Activated naive CD4-positive, alpha-beta T cell treated with anti-CD3 and anti-CD28 coated beads, Interleukin-2, amount 50 U/mL, for 72 hours (primary cell): Measurements from ENCODE around the gene PNRC1. TPM values are rescaled to one million over a fixed set of nuclear protein-coding genes. Genes with fewer than 3 reads are reported as not detected.

Experiments
- ATAC-seq, 2 donors: fragments of 150-1000 bp; cut with Tn5 transposase; 2 replicates each; pipeline ENCODE4 v1.10.0; 2021; ENCODE audit warnings: mild to moderate bottlenecking in 2 of 2, moderate library complexity in 2 of 2
- DNase-seq, 2 donors: peaks; one replicate each; pipeline ENCODE4 v3.0.0; 2021 to 2022; ENCODE audit warnings: low spot score in 2 of 2
- H3K27ac Mint-ChIP-seq, 2 donors: one replicate each; pipeline ENCODE4 v1.8.0; 2022; ENCODE audit warnings: mild to moderate bottlenecking in 2 of 2, mixed read lengths in 2 of 2
- H3K36me3 Mint-ChIP-seq, 2 donors: one replicate each; pipeline ENCODE4 v1.8.0; 2022; ENCODE audit warnings: mixed read lengths in 2 of 2
- H3K9me3 Mint-ChIP-seq, 2 donors: one replicate each; pipeline ENCODE4 v1.8.0; 2022; ENCODE audit warnings: mixed read lengths in 2 of 2
- total RNA-seq, 2 donors: library from RNA; stranded (reverse); gene quantifications; one replicate each; pipeline ENCODE4 v1.2.3, GENCODE V29; 2022

The PNRC1 gene
- total RNA-seq, 2 donors from 2014 or later = 97.3 to 150 TPM

DNA sequence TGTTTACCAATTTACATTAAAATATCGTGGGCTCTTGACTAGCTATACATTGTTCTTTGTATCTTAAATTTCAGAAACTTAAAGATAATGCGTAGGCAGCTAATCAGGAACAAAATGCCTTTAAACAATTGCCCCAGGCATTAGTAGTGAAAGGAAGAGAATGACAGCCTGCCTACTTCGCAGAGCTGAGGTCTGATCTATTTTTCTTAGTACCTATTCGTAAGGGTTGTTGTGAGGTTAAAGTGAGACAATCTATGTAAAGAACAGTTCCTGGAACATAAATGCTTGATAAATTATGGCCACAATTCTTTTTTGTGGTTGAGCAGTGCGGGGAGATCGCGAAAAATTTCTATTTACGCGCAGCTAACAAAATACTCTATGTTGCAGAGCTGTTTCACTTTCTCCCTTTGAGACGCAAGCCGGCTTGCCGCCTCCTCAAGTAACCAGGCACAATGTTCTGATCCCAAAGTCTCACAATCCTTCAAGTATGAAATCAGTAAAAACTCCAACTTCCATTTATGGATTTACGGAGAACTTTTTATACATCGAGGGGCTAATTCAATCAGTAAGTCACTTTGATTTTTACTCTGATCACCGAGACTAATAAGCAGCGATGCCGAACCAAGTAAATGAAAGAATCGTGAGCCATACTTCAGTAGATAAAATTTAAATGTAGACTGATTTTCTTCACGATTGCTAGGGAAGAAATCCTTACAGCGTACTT is 878 bp upstream of the PNRC1 start:
- ATAC-seq (peak; percentile 7 to 23), DNase-seq (peak in 1 of 2 donors; percentile 52)
- H3K27ac Mint-ChIP-seq = peak overlapping the region; percentile 93 to 97
- peaks cover 25 to 30% of the 10 kb centered on the region in 2 donors for H3K36me3 Mint-ChIP-seq
- H3K9me3 Mint-ChIP-seq = no peaks in the 10 kb centered on the region

DNA sequence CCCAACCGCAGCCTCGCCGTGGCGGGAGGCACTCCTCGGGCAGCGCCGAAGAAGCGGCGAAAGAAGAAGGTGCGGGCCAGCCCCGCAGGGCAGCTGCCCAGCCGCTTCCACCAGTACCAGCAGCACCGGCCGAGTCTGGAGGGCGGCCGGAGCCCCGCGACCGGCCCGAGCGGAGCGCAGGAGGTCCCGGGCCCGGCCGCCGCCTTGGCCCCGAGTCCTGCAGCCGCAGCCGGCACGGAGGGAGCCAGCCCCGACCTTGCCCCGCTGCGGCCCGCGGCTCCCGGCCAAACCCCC is 525 bp downstream of the PNRC1 start:
- Mint-ChIP-seq H3K27ac (peak overlapping the region; percentile 93 to 97), H3K36me3 (peaks cover 29 to 41% of the 10 kb centered on the region in 2 donors), H3K9me3 (no peaks in the 10 kb centered on the region)
- ATAC-seq = peak in 1 of 2 donors; percentile 6
- DNase-seq = no peak

DNA sequence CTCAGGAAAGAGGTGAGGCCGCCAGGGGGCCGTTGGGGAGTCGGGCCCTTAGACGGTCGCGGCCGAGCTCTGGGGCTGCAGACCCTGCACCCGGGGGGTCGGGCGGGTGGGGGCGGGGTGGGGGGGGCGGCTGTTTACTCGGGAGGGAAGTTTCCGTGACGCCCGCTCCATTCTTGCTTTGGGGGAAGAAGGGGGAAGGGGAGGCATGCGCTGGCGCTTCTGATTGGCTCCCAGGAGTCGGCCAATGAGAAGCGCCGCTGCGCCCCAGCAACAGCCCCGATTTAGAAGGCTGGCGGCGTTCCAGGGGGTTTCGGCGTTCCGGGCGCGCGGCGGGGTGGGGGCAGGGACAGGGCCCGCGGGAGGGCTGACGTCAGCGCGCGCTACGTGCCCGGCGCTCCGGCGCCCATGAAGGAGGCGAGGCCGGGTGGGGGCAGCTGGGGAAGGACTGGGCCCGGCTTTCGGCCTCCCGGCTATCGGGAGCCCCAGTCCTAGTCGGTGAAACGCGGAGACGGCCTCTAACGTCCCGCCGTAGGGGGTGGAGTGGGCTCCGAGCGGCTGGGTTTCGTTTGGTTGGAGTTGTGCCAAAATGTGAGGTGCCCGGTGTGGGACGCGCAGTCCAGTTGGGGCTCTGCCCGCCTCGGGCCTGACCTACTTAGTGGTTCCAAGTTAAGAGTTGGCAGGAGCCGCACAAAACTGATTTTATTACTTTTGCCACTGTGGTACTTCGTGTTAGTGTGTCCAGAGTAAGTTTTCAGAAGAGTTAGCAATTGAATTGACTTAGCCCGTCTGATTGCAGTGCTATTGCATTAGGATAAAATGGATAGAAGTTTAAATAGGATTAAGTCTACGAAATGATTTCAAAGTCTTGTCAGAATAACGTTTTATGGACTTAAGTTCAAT is 1.1 kb downstream of the PNRC1 start:
- H3K9me3 Mint-ChIP-seq = no peaks in the 10 kb centered on the region
- peaks cover 29 to 41% of the 10 kb centered on the region in 2 donors for H3K36me3 Mint-ChIP-seq
- ATAC-seq = peak; percentile 69

DNA sequence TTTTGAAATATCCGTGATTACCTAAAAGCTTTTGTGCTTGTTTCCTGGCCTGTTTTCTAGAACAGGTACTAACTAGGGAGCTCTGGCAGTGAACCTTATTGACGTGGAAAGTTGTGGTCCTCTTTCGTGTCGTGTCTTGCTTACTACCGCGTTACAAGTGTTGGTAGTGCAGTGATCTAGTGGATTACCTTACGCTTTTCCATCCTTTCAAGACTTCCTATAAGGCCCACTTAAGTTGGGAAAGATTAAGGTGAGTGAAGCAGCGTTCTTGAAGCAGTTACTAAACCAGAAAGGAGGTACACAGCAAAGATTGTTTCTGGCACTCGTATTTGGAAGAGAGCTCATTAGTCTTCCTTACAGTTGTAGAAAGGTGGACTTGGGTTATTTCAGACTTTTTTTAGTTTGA is 1.9 kb downstream of the PNRC1 start:
- peak overlapping the region; percentile 93 to 97 for H3K27ac Mint-ChIP-seq
- no peak for ATAC-seq
- peaks cover 29 to 41% of the 10 kb centered on the region in 2 donors for H3K36me3 Mint-ChIP-seq
- DNase-seq = no peak
- H3K9me3 Mint-ChIP-seq = no peaks in the 10 kb centered on the region

More for the DNA sequence above, 1.1 kb downstream of the PNRC1 start:
- peak overlapping the region; percentile 93 to 97 for H3K27ac Mint-ChIP-seq
- DNase-seq = peak; percentile 97 to 98

DNA sequence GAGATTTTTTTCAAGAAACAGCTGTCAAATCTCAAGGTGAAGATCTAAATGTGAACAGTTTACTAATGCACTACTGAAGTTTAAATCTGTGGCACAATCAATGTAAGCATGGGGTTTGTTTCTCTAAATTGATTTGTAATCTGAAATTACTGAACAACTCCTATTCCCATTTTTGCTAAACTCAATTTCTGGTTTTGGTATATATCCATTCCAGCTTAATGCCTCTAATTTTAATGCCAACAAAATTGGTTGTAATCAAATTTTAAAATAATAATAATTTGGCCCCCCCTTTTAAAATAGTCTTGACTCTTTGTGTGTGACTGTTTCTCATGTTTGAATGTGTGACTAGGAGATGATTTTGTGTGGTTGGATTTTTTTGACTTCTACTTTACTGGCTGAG is 4.0 kb downstream of the PNRC1 start:
- H3K36me3 Mint-ChIP-seq = peaks cover 29 to 41% of the 10 kb centered on the region in 2 donors
- DNase-seq (no peak), ATAC-seq (no peak)
- peak overlapping the region in 1 of 2 donors; percentile 67 for H3K27ac Mint-ChIP-seq
- no peaks in the 10 kb centered on the region for H3K9me3 Mint-ChIP-seq

DNA sequence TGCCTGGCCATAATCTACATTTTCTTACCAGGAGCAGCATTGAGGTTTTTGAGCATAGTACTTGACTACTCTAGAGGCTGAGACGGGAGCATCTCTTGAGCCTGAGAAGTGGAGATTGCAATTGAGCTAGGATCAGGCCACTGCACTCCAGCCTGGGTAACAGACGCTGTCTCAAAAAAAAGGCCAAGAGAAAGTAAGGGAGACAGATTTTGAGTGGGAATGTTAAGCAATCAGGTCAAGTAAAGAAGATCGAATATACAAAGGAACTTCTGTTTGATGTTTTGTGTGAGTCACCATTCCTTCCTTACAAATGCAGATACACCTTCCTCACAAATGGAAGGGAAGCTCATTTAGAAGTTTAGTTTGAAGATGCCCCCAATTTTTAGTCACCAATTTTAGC is 4.4 kb downstream of the PNRC1 start:
- DNase-seq (no peak), ATAC-seq (no peak)
- Mint-ChIP-seq H3K36me3 (peaks cover 29 to 41% of the 10 kb centered on the region in 2 donors), H3K9me3 (no peaks in the 10 kb centered on the region), H3K27ac (peak overlapping the region in 1 of 2 donors; percentile 67)

DNA sequence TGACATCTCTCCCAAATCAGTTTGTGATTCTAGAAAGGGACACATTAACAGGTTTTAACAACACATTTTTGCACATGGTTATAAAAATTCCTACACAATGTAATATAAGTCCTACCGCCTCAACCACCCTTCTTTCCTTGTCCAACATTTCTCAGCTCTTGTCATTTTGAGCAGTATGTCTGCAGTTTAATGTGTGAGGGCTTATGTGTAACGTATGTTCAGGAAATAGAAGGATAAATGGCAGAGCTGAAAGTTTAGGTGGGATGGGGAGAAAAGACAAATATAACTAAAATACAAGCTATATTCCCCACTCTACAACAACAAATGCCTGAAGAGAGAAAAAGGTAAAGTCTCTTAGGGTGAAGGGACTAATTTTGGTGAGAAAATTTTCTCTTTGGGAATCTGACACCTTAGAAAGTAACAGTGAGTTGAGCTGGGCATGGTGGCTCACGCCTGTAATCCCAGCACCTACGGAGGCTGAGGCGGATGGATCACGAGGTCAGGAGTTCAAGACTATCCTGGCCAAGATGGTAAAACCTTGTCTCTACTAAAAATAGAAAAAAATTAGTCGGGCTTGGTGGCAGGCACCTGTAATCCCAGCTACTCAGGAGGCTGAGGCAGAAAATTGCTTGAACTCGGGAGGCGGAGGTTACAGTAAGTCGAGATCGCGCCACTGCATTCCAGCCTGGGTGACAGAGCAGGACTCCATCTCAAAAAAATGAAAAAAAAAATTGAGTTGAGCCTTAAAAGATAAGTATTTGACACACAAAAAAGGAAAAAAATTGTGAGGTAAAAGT is 5.1 kb downstream of the PNRC1 start:
- DNase-seq (no peak), ATAC-seq (no peak)
- H3K27ac Mint-ChIP-seq = peak overlapping the region in 1 of 2 donors; percentile 50
- no peaks in the 10 kb centered on the region for H3K9me3 Mint-ChIP-seq
- H3K36me3 Mint-ChIP-seq = peaks cover 29 to 41% of the 10 kb centered on the region in 2 donors

DNA sequence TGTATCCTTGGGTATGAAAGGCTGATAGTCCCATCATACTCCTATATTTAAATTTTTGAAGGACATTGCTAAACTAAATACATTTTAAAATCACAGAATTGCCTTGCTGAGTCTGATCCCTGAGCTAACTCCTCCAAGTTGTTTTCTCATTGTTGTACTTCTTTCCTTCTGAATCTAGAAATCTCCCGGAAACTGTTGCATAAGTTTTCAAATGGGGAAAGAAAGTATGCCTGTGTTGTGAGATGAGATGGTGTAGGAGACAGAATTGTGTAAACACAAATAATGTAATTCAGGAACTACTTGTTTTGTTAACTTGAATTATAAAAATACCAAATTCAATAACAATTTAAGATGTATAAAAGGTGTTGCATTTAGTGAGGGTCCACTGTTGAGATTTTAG is 7.3 kb downstream of the PNRC1 start:
- H3K27ac Mint-ChIP-seq = peak overlapping the region in 1 of 2 donors; percentile 62
- no peaks in the 10 kb centered on the region for H3K9me3 Mint-ChIP-seq
- H3K36me3 Mint-ChIP-seq = peaks cover 17 to 29% of the 10 kb centered on the region in 2 donors
- DNase-seq = no peak
- ATAC-seq = no peak

DNA sequence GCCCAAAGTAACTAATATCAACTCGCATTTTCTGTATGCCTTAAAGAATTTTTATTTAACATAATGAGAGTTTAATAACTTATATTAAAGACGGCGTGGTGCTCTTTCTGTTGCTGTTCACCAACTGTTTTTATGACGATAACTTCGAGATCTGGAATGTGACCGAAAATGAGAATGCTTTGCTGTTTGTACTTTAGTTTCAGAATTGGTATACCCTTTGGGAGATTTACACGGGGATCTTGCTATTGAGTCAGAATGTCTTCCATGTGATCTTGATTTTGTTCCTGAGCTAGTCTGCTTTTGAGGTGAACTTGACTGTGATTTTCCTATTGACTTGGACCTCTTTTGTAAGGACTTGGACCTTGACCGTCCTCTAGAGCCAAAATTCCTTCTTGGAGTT is 17.9 kb downstream of the PNRC1 start:
- H3K27ac Mint-ChIP-seq = no peak overlapping the region
- ATAC-seq (peak; percentile 54 to 91), DNase-seq (no peak)
- no peaks in the 10 kb centered on the region for H3K9me3 Mint-ChIP-seq
- no peaks in the 10 kb centered on the region for H3K36me3 Mint-ChIP-seq

DNA sequence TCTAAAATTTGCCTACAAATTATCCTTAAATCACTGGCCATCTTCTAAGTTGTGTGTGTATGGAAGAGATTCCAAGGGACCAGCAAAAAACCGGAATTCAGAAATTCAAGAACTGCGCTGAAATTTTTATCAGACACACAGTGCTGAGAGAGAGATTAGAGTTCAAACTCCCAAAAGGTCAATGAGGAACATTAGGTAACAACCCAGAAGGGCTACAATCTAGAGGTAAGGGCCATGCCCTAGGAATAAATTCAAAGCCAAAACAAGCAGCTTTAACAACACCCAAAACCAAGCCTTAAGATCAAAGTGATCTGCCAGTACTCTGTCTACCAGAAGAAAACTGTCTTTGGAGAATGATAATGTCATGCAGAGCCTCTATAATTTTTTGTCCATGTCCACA is 19.6 kb downstream of the PNRC1 start:
- Mint-ChIP-seq H3K9me3 (no peaks in the 10 kb centered on the region), H3K27ac (no peak overlapping the region), H3K36me3 (no peaks in the 10 kb centered on the region)
- no peak for DNase-seq
- no peak for ATAC-seq

DNA sequence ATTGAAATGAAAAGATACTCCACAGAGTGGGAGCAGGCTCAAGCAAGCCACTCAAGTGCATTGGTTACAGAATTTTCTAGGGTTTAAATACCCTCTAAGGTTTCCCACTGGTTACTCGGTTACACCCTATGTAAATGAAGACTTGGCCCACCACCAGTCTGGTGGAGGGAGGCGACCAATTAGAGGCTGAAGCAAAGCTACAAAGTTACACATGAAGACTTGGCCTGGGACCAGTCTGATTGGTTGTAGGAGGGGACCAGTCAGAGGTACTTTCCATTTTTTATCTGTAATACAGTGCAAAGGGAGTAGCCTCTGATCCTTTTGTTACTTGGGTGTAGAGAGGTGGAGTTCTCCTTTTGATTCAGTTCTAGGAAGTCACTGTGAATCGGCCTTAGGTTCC is 29.7 kb downstream of the PNRC1 start:
- Mint-ChIP-seq H3K36me3 (no peaks in the 10 kb centered on the region), H3K27ac (no peak overlapping the region), H3K9me3 (no peaks in the 10 kb centered on the region)
- no peak for DNase-seq
- ATAC-seq = no peak

DNA sequence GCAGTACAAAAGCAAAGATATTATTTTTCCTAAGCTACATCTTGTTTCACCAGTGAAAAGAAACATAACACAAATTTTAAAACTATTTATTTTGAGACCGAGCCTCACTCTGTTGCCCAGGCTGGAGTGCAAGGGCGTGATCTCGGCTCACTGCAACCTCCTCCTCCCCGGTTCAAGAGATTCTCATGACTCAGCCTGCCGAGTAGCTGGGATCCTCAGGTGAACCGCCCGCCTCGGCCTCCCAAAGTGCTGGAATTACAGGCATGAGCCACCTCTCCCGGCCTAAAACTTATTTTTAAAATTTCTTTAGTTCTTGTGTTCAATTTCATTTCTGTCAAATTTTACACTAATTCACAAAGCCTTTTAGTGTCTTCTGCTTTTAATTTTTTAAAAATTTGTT is 31.4 kb downstream of the PNRC1 start:
- Mint-ChIP-seq H3K36me3 (no peaks in the 10 kb centered on the region), H3K9me3 (no peaks in the 10 kb centered on the region), H3K27ac (no peak overlapping the region)
- DNase-seq (no peak), ATAC-seq (no peak)

DNA sequence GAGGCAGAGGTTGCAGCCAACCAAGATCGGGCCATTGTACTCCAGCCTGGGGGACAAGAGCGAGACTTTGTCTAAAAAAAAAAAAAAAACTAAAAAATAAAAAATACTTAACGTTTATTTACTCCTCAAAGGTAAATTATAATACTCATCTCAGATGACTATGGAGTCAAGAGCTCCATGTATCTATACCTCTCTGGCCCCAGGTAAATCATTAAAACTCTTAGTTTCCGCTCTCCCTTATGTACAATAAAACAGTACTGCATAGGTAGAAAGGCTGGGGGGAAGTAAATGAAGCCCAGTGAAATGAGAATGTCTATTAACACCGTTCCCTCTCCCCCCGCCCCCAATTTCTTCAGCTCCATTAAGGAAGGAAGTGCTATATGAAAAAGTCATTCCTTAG is 36.2 kb downstream of the PNRC1 start:
- DNase-seq (no peak), ATAC-seq (no peak)
- H3K27ac Mint-ChIP-seq = no peak overlapping the region
- no peaks in the 10 kb centered on the region for H3K9me3 Mint-ChIP-seq
- no peaks in the 10 kb centered on the region for H3K36me3 Mint-ChIP-seq

DNA sequence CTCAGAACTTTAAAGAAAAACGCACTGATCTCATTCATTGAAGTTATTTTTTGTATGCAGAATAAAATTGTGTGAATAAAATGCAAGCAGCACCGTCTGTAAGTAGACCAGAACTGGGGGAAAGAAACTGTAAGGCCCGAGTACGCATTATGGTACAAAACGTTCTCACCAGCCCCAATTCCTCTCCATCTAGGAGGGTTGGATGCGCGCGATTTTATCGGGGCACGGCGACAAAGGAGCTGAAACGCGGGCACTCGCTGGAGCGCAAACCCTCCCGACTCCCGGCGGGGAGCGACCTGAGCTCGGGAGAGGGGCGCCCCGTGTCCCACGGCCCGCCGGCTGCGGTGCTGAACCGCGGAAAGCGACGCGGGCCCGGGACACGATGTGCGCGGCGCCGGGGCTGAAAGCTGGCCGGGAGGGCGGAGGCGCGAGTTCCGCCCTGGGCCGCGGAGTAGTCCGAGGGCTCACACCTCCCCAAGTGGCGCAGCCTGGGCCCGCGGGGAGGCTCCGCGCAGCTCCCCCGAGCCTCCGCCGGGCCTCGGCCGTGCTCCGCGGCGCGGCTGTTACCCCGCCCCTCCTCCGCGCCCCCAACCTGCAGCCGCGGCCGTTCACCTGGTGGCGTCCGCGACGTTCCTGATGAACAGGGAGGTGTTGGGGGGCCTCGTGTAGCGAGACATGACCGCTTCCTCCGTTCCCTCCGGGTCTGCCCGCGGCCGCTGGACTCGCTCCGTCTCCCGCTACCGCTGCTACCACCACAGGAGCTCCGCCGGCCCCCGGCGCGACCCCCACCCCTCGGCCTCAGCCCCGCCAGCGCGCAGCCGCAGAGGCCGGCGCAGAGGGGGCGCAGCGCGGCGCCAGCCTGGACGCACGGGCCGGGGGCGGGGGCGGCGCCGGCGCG is 36.9 kb downstream of the PNRC1 start, which contains the start of gene SRSF12:
SRSF12 (minus strand) TSS at position 861 of the 898 bp plus-strand sequence; CDS start at position 677, 184 bp downstream.
- peak; percentile 35 to 59 for DNase-seq

DNA sequence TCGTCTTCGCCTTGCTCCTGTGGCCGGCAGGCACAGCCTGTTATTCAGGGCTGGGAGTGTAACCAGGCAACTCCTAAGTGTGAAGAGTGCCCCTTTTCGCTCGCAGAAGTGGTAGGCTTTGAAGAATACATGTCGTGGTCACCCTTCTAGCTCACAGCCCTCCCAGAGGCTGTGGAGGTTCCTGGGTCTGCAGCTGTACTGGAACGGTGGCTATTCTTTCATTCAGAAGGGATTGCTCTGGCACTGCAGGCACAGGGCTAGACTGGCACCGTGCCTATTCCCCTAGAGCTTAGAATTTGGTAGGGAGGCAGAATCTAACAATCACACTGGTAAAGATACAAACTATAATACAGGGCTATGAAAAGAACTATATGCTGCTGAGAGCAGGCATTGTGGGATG is 38.4 kb downstream of the PNRC1 start:
- no peaks in the 10 kb centered on the region for H3K36me3 Mint-ChIP-seq
- DNase-seq (no peak), ATAC-seq (no peak)
- H3K9me3 Mint-ChIP-seq = no peaks in the 10 kb centered on the region
- no peak overlapping the region for H3K27ac Mint-ChIP-seq

More for the DNA sequence above, 36.9 kb downstream of the PNRC1 start, which contains the start of gene SRSF12:
- peak; percentile 89 to 93 for ATAC-seq
- no peaks in the 10 kb centered on the region for H3K9me3 Mint-ChIP-seq
- no peak within 1 kb of the TSS for H3K27ac Mint-ChIP-seq
- H3K36me3 Mint-ChIP-seq = no peaks in the 10 kb centered on the region

DNA sequence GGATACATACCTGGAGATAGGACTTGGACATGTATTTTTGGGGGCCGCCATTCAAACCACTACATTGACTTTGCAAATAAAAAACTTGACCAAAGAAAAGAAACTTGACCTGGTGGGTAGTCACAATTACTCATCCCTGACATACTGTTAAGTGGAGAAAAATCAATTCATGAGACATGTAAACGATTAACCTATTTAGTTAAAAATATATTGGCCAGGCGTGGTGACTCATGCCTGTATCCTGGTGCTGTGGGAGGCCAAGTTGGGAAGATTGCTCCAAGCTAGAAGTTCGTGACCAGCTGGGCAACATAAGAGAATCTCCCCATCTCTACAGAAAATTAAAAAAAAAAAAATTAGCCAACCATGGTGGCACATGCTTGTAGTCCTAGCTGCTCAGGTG is 39.8 kb downstream of the PNRC1 start:
- no peaks in the 10 kb centered on the region for H3K9me3 Mint-ChIP-seq
- DNase-seq (no peak), ATAC-seq (no peak)

More for the DNA sequence above, 39.8 kb downstream of the PNRC1 start:
- H3K36me3 Mint-ChIP-seq = no peaks in the 10 kb centered on the region
- no peak overlapping the region for H3K27ac Mint-ChIP-seq
